WTC11 (cell line): ENCODE measurements around the gene ZNF570. TPM values are rescaled to one million over a fixed set of nuclear protein-coding genes. Genes with fewer than 3 reads are reported as not detected.
A peak's percentile ranks its signal among the peaks of the same experiment; 100 is the strongest.

Experiments
- ATAC-seq: fragments of 200-7000 bp; cut with Tn5 transposase; 2 replicates; pipeline ENCODE4 v1.10.0; 2021; ENCODE audit warnings: mild to moderate bottlenecking, moderate library complexity
- Bru-seq: library from RNA; stranded (reverse); fragments of 400-500 nt; gene quantifications from one replicate; lab custom pipeline; 2021; lab: Mats Ljungman, UMichigan
- CTCF ChIA-PET: fragments of 300-600 bp; sonication (Branson Sonifier 250); formaldehyde crosslinking; loops from one replicate; lab custom pipeline; 2021; ENCODE audit warnings: antibody characterized with exemption; lab: Charles Lee
- POLR2A ChIA-PET: fragments of 350-600 bp; sonication (Branson Sonifier 250); formaldehyde crosslinking; loops from one replicate; lab custom pipeline; 2021; ENCODE audit warnings: antibody characterized with exemption; lab: Charles Lee
- DNase-seq: peaks from one replicate; pipeline ENCODE4 v3.0.0; 2021; ENCODE audit warnings: low spot score
- H3K27ac Mint-ChIP-seq: 2 replicates; pipeline ENCODE4 v1.8.0; 2021; ENCODE audit warnings: mixed read lengths
- H3K27me3 Mint-ChIP-seq: 2 replicates; pipeline ENCODE4 v1.8.0; 2021; ENCODE audit warnings: low read depth, mild to moderate bottlenecking, moderate library complexity, mixed read lengths
- H3K36me3 Mint-ChIP-seq: 2 replicates; pipeline ENCODE4 v1.8.0; 2021; ENCODE audit warnings: mixed read lengths
- H3K4me1 Mint-ChIP-seq: 2 replicates; pipeline ENCODE4 v1.8.0; 2022; ENCODE audit warnings: mixed read lengths
- H3K4me3 Mint-ChIP-seq: 2 replicates; pipeline ENCODE4 v1.8.0; 2021; ENCODE audit warnings: mild to moderate bottlenecking, moderate library complexity, mixed read lengths
- H3K9me3 Mint-ChIP-seq: 2 replicates; pipeline ENCODE4 v1.8.0; 2021; ENCODE audit warnings: mixed read lengths
- AR ChIP-seq: fragments of 250-450 bp; sonication (Bioruptor Pico); IDR thresholded peaks from 2 replicates; pipeline ENCODE4 v1.9.0; 2021; ENCODE audit warnings: mild to moderate bottlenecking
- ATF6 ChIP-seq: sonication (generic); formaldehyde crosslinking; IDR thresholded peaks from 2 replicates; pipeline ENCODE4 v1.8.1; 2023; ENCODE audit warnings: mild to moderate bottlenecking, missing genetic modification reagents
- CDX4 ChIP-seq: fragments of 250-450 bp; sonication (Bioruptor Pico); IDR thresholded peaks from 2 replicates; pipeline ENCODE4 v1.9.0; 2021; ENCODE audit warnings: moderate library complexity, mild to moderate bottlenecking, inconsistent platforms, borderline replicate concordance
- E2F4 ChIP-seq: sonication (generic); formaldehyde crosslinking; IDR thresholded peaks from 2 replicates; pipeline ENCODE4 v1.8.1; 2022; ENCODE audit warnings: low read depth, mild to moderate bottlenecking, moderate library complexity, missing genetic modification reagents, borderline replicate concordance
- FOXJ3 ChIP-seq: sonication (generic); formaldehyde crosslinking; IDR thresholded peaks from 2 replicates; pipeline ENCODE4 v1.9.0; 2021; ENCODE audit warnings: missing genetic modification reagents, mild to moderate bottlenecking, borderline replicate concordance
- FOXK1 ChIP-seq: sonication (generic); formaldehyde crosslinking; IDR thresholded peaks from 2 replicates; pipeline ENCODE4 v1.8.0; 2022; ENCODE audit warnings: mild to moderate bottlenecking, moderate library complexity, missing genetic modification reagents
- FOXP1 ChIP-seq: sonication (generic); formaldehyde crosslinking; IDR thresholded peaks from 2 replicates; pipeline ENCODE4 v1.8.0; 2022; ENCODE audit warnings: missing genetic modification reagents, mild to moderate bottlenecking, moderate library complexity, borderline replicate concordance
- GRHL2 ChIP-seq: fragments of 250-450 bp; sonication (Bioruptor Pico); IDR thresholded peaks from 2 replicates; pipeline ENCODE4 v1.8.0; 2022; ENCODE audit warnings: mild to moderate bottlenecking, moderate library complexity; ENCODE audit not compliant: insufficient replicate concordance, severe bottlenecking
- HMGA2 ChIP-seq: fragments of 250-450 bp; sonication (Bioruptor Pico); IDR thresholded peaks from 2 replicates; pipeline ENCODE4 v1.4.0; 2021; ENCODE audit warnings: mild to moderate bottlenecking, moderate library complexity
- IRF2 ChIP-seq: sonication (generic); formaldehyde crosslinking; IDR thresholded peaks from 2 replicates; pipeline ENCODE4 v1.8.0; 2022; ENCODE audit warnings: low read depth, missing genetic modification reagents, borderline replicate concordance
- JAZF1 ChIP-seq: fragments of 250-450 bp; sonication (Bioruptor Pico); IDR thresholded peaks from 2 replicates; pipeline ENCODE4 v1.9.0; 2021; ENCODE audit warnings: moderate library complexity, mild to moderate bottlenecking, inconsistent platforms
- JUN ChIP-seq: sonication (generic); formaldehyde crosslinking; IDR thresholded peaks from 2 replicates; pipeline ENCODE4 v1.8.0; 2023; ENCODE audit warnings: mild to moderate bottlenecking, missing genetic modification reagents
- MAX ChIP-seq: sonication (generic); formaldehyde crosslinking; IDR thresholded peaks from 2 replicates; pipeline ENCODE4 v1.8.0; 2022; ENCODE audit warnings: mild to moderate bottlenecking, missing genetic modification reagents
- MYBL2 ChIP-seq: sonication (generic); formaldehyde crosslinking; IDR thresholded peaks from 2 replicates; pipeline ENCODE4 v1.8.1; 2023; ENCODE audit warnings: mild to moderate bottlenecking, moderate library complexity, missing genetic modification reagents
- NFE2L1 ChIP-seq: sonication (generic); formaldehyde crosslinking; IDR thresholded peaks from 2 replicates; pipeline ENCODE4 v1.8.1; 2023; ENCODE audit warnings: missing genetic modification reagents
- NFYB ChIP-seq: sonication (generic); formaldehyde crosslinking; conservative IDR thresholded peaks from 2 replicates; pipeline ENCODE4 v1.8.0; 2022; ENCODE audit warnings: low read depth, missing genetic modification reagents
- RELA ChIP-seq: sonication (generic); formaldehyde crosslinking; IDR thresholded peaks from 2 replicates; pipeline ENCODE4 v1.8.1; 2022; ENCODE audit warnings: missing genetic modification reagents, mild to moderate bottlenecking, borderline replicate concordance
- SMAD4 ChIP-seq: sonication (generic); formaldehyde crosslinking; IDR thresholded peaks from 2 replicates; pipeline ENCODE4 v1.8.0; 2022; ENCODE audit warnings: mild to moderate bottlenecking, missing genetic modification reagents
- SP1 ChIP-seq: sonication (generic); formaldehyde crosslinking; conservative IDR thresholded peaks from 2 replicates; pipeline ENCODE4 v1.8.1; 2022; ENCODE audit warnings: missing genetic modification reagents
- TCF7 ChIP-seq: sonication (generic); formaldehyde crosslinking; IDR thresholded peaks from 2 replicates; pipeline ENCODE4 v1.8.0; 2022; ENCODE audit warnings: mild to moderate bottlenecking, low read depth, missing genetic modification reagents, moderate library complexity
- ZMAT4 ChIP-seq: fragments of 250-450 bp; sonication (Bioruptor Pico); IDR thresholded peaks from 2 replicates; pipeline ENCODE4 v1.9.0; 2021; ENCODE audit warnings: mild to moderate bottlenecking
- ZNF219 ChIP-seq: sonication (generic); formaldehyde crosslinking; IDR thresholded peaks from 2 replicates; pipeline ENCODE4 v1.8.0; 2023; ENCODE audit warnings: missing genetic modification reagents, mild to moderate bottlenecking, borderline replicate concordance
- ZNF281 ChIP-seq: sonication (generic); formaldehyde crosslinking; IDR thresholded peaks from 2 replicates; pipeline ENCODE4 v1.8.0; 2023; ENCODE audit warnings: mild to moderate bottlenecking, missing genetic modification reagents
- ZNF317 ChIP-seq: sonication (generic); formaldehyde crosslinking; IDR thresholded peaks from 2 replicates; pipeline ENCODE4 v1.8.1; 2023; ENCODE audit warnings: low read depth, mild to moderate bottlenecking, moderate library complexity, missing genetic modification reagents, borderline replicate concordance
- long read RNA-seq, 3 experiments: library from RNA in 1 of 3; library from capped mRNA in 1 of 3; library from polyadenylated mRNA in 1 of 3; unstranded in 2 of 3; stranded (forward) in 1 of 3; transcript quantifications; one replicate each; pipeline ENCODE4 v2.0.0, GENCODE V29; 2021
- total RNA-seq: library from RNA; stranded (reverse); gene quantifications from 3 replicates; pipeline ENCODE4 v1.2.3, GENCODE V29; 2021

ZNF570 gene
- total RNA-seq (4.7 to 7.2 TPM (median 5.1 TPM) in 3 replicates), Bru-seq, nascent RNA (percentile 63 among the genes with signal in this experiment)
- long read RNA-seq, experiment 1, full-length matches to known transcripts: 2 of 8 reads
- long read RNA-seq, experiment 1, partial matches to known transcripts: 0 of 8 reads
- long read RNA-seq, experiment 1, other reads (novel, unspliced or antisense): 6 of 8 reads
- long read RNA-seq, experiment 2, full-length matches to known transcripts: 3 of 12 reads
- long read RNA-seq, experiment 2, partial matches to known transcripts: 0 of 12 reads
- long read RNA-seq, experiment 2, other reads (novel, unspliced or antisense): 9 of 12 reads
- long read RNA-seq, experiment 3, partial matches to known transcripts: 0 of 2 reads
- long read RNA-seq, experiment 3, other reads (novel, unspliced or antisense): 2 of 2 reads

GRCh38 chr19:37468961-37469777 lies at the start of gene ZNF570:
ZNF570 (plus strand) TSS chr19:37469356; CDS start chr19:37470355, 999 bp downstream.
- peak; percentile 82 for ATAC-seq
- ChIA-PET POLR2A (interaction anchor here (0.9 to 1.2 kb wide), 3 partner anchors 37 to 135 kb away, joined by 3 to 5 read pairs (median 5); partner anchors contain the start of genes ZNF540, ZNF571 and ZNF793), CTCF (interaction anchor here (0.5 to 0.7 kb wide), 3 partner anchors 83 to 665 kb away, joined by 3 read pairs; partner anchors contain the start of genes ZNF540 and ZNF571)
- TF ChIP-seq TCF7 (CRISPR knock-in tag) (no peak), FOXK1 (CRISPR knock-in tag) (no peak), HMGA2 (CRISPR knock-in tag) (no peak), ATF6 (CRISPR knock-in tag) (no peak), GRHL2 (CRISPR knock-in tag) (no peak), ZMAT4 (CRISPR knock-in tag) (no peak), MYBL2 (CRISPR knock-in tag) (no peak), ZNF219 (CRISPR knock-in tag) (no peak; the same call in 1 of the 2 replicates), JAZF1 (CRISPR knock-in tag) (no peak), SMAD4 (CRISPR knock-in tag) (no peak), FOXP1 (no peak; the same call in 1 of the 2 replicates), NFE2L1 (CRISPR knock-in tag) (0 out of 2 replicates have a peak, but pooled peaks have one; percentile 12), CDX4 (CRISPR knock-in tag) (no peak), MAX (CRISPR knock-in tag) (0 out of 2 replicates have a peak, but pooled peaks have one; percentile 32), JUN (CRISPR knock-in tag) (no peak), FOXJ3 (no peak), NFYB (CRISPR knock-in tag) (no peak), RELA (CRISPR knock-in tag) (no peak), AR (CRISPR knock-in tag) (no peak), ZNF281 (CRISPR knock-in tag) (no peak), SP1 (CRISPR knock-in tag) (peak; percentile 58; the same call in 1 of the 2 replicates), ZNF317 (CRISPR knock-in tag) (0 out of 2 replicates have a peak, but pooled peaks have one; percentile 11), IRF2 (CRISPR knock-in tag) (no peak), E2F4 (CRISPR knock-in tag) (no peak)

More at GRCh38 chr19:37468961-37469777, at the start of gene ZNF570:
- Mint-ChIP-seq H3K36me3 (peaks cover 9% of the 10 kb centered on the region), H3K4me1 (peaks cover 14% of the 10 kb centered on the region), H3K27me3 (no peaks in the 10 kb centered on the region), H3K27ac (peak within 1 kb of the TSS; percentile 66), H3K9me3 (no peaks in the 10 kb centered on the region), H3K4me3 (peak within 1 kb of the TSS; percentile 98)
- peak; percentile 91 for DNase-seq
